Glomerular visceral epithelial cell (primary cell): ENCODE results near the gene LRRC46.

ENCODE experiments used
- DNase-seq: peaks from one replicate; pipeline ENCODE4 v3.0.0-alpha.2; 2016; ENCODE audit errors: extremely low spot score

Gene LRRC46

GRCh38 chr17:47875011-47875985, 43.8 kb downstream of the LRRC46 start:
- no peak for DNase-seq

GRCh38 chr17:47877368-47878034, 46.0 kb downstream of the LRRC46 start:
- no peak for DNase-seq

GRCh38 chr17:47878203-47879027, 46.9 kb downstream of the LRRC46 start:
- no peak for DNase-seq

GRCh38 chr17:47879028-47879585, 47.6 kb downstream of the LRRC46 start:
- peak; percentile 78 for DNase-seq

- no peak for DNase-seq
Measured at GRCh38 chr17:47879776-47880454, 48.4 kb downstream of the LRRC46 start.

- DNase-seq, result peak; percentile 25
Measured at GRCh38 chr17:47882247-47882646, 50.8 kb downstream of the LRRC46 start.

GRCh38 chr17:47882695-47883588, 51.5 kb downstream of the LRRC46 start:
- DNase-seq, result no peak

- DNase-seq, result no peak
Measured at GRCh38 chr17:47883589-47884426, 52.3 kb downstream of the LRRC46 start.

GRCh38 chr17:47884427-47884740, 52.9 kb downstream of the LRRC46 start:
- DNase-seq, result no peak

- DNase-seq, result no peak
Measured at GRCh38 chr17:47884905-47885730, 53.6 kb downstream of the LRRC46 start.
